ACC112 (cell line): ENCODE results near the gene EPB41L5.

Source experiments
- H2AFZ ChIP-seq: fragments of 200-600 bp; sonication (generic); one replicate; pipeline ENCODE4 v1.6.0; 2017; ENCODE audit warnings: antibody characterized with exemption, low read length; ENCODE audit not compliant: unreplicated experiment
- H3K27ac ChIP-seq: fragments of 200-600 bp; sonication (generic); 2 replicates; pipeline ENCODE4 v1.5.1; 2014; ENCODE audit warnings: low read depth, mild to moderate bottlenecking, antibody characterized with exemption, low read length, moderate library complexity
- H3K27me3 ChIP-seq: fragments of 200-600 bp; sonication (generic); 2 replicates; pipeline ENCODE4 v1.6.1; 2014; ENCODE audit warnings: mild to moderate bottlenecking, antibody characterized with exemption, low read length, moderate library complexity, mixed read lengths; ENCODE audit not compliant: insufficient read depth
- H3K36me3 ChIP-seq: fragments of 200-600 bp; sonication (generic); 2 replicates; pipeline ENCODE4 v1.6.1; 2016; ENCODE audit warnings: mild to moderate bottlenecking, antibody characterized with exemption, low read length, moderate library complexity, mixed read lengths; ENCODE audit not compliant: insufficient read depth
- H3K4me1 ChIP-seq: fragments of 200-600 bp; sonication (generic); one replicate; pipeline ENCODE4 v1.6.1; 2016; ENCODE audit warnings: low read length, mixed read lengths; ENCODE audit not compliant: insufficient read depth, unreplicated experiment, control insufficient read depth
- H3K4me3 ChIP-seq: fragments of 200-600 bp; sonication (generic); 2 replicates; pipeline ENCODE4 v1.5.1; 2014; ENCODE audit warnings: mild to moderate bottlenecking, low read depth, low read length
- H3K79me2 ChIP-seq: fragments of 200-600 bp; sonication (generic); one replicate; pipeline ENCODE4 v1.6.0; 2016; ENCODE audit warnings: low read length; ENCODE audit not compliant: control insufficient read depth, unreplicated experiment, insufficient read depth

The EPB41L5 gene

GRCh38 chr2:120100627-120101026 is 87.8 kb downstream of the EPB41L5 start:
- H3K4me1 ChIP-seq: peaks cover 30% of the 10 kb centered on the region
- H3K36me3 ChIP-seq: no peaks in the 10 kb centered on the region
- no peak overlapping the region for H2AFZ ChIP-seq
- H3K79me2 ChIP-seq: no peaks in the 10 kb centered on the region
- H3K4me3 ChIP-seq: no peak overlapping the region
- no peak overlapping the region for H3K27ac ChIP-seq
- no peaks in the 10 kb centered on the region for H3K27me3 ChIP-seq

GRCh38 chr2:120103723-120104467 is 91.0 kb downstream of the EPB41L5 start:
- Histone ChIP-seq H3K27ac (peak overlapping the region; percentile 95), H3K4me1 (peaks cover 54% of the 10 kb centered on the region), H3K36me3 (no peaks in the 10 kb centered on the region), H3K27me3 (no peaks in the 10 kb centered on the region), H3K79me2 (no peaks in the 10 kb centered on the region), H2AFZ (peak overlapping the region; percentile 37), H3K4me3 (peak overlapping the region; percentile 15; the same call in 1 of the 2 replicates)

- no peak overlapping the region for H3K4me3 ChIP-seq
- peaks cover 62% of the 10 kb centered on the region for H3K4me1 ChIP-seq
- H3K36me3 ChIP-seq: no peaks in the 10 kb centered on the region
- no peaks in the 10 kb centered on the region for H3K27me3 ChIP-seq
- no peak overlapping the region for H2AFZ ChIP-seq
- H3K27ac ChIP-seq: peak overlapping the region; percentile 95
- no peaks in the 10 kb centered on the region for H3K79me2 ChIP-seq
Observed at GRCh38 chr2:120104772-120105171, 91.9 kb downstream of the EPB41L5 start.

GRCh38 chr2:120105360-120105759 is 92.5 kb downstream of the EPB41L5 start:
- Histone ChIP-seq H3K27me3 (no peaks in the 10 kb centered on the region), H3K27ac (peak overlapping the region; percentile 95), H3K36me3 (no peaks in the 10 kb centered on the region), H3K79me2 (no peaks in the 10 kb centered on the region), H2AFZ (no peak overlapping the region), H3K4me1 (peaks cover 62% of the 10 kb centered on the region), H3K4me3 (no peak overlapping the region)

GRCh38 chr2:120108049-120108448 is 95.2 kb downstream of the EPB41L5 start:
- no peak overlapping the region for H2AFZ ChIP-seq
- H3K27ac ChIP-seq: peak overlapping the region; percentile 79
- peak overlapping the region; percentile 23; the same call in 1 of the 2 replicates for H3K4me3 ChIP-seq
- H3K27me3 ChIP-seq: no peaks in the 10 kb centered on the region
- no peaks in the 10 kb centered on the region for H3K36me3 ChIP-seq
- peaks cover 58% of the 10 kb centered on the region for H3K4me1 ChIP-seq
- no peaks in the 10 kb centered on the region for H3K79me2 ChIP-seq

GRCh38 chr2:120108749-120109148 is 95.9 kb downstream of the EPB41L5 start:
- H3K27ac ChIP-seq: peak overlapping the region; percentile 79
- H2AFZ ChIP-seq: no peak overlapping the region
- peak overlapping the region; percentile 23; the same call in 1 of the 2 replicates for H3K4me3 ChIP-seq
- peaks cover 51% of the 10 kb centered on the region for H3K4me1 ChIP-seq
- H3K79me2 ChIP-seq: no peaks in the 10 kb centered on the region
- H3K27me3 ChIP-seq: no peaks in the 10 kb centered on the region
- H3K36me3 ChIP-seq: no peaks in the 10 kb centered on the region

- Histone ChIP-seq H3K4me3 (peak overlapping the region; percentile 23; the same call in 1 of the 2 replicates), H2AFZ (no peak overlapping the region), H3K36me3 (no peaks in the 10 kb centered on the region), H3K27me3 (no peaks in the 10 kb centered on the region), H3K4me1 (peaks cover 45% of the 10 kb centered on the region), H3K79me2 (no peaks in the 10 kb centered on the region), H3K27ac (peak overlapping the region; percentile 79)
Observed at GRCh38 chr2:120109186-120110061, 96.5 kb downstream of the EPB41L5 start.

GRCh38 chr2:120110062-120110362 is 97.1 kb downstream of the EPB41L5 start:
- H3K36me3 ChIP-seq: no peaks in the 10 kb centered on the region
- no peak overlapping the region for H2AFZ ChIP-seq
- H3K79me2 ChIP-seq: no peaks in the 10 kb centered on the region
- H3K27ac ChIP-seq: no peak overlapping the region
- H3K27me3 ChIP-seq: no peaks in the 10 kb centered on the region
- H3K4me3 ChIP-seq: no peak overlapping the region
- peaks cover 39% of the 10 kb centered on the region for H3K4me1 ChIP-seq

GRCh38 chr2:120110507-120110906 is 97.6 kb downstream of the EPB41L5 start:
- no peak overlapping the region for H3K4me3 ChIP-seq
- no peaks in the 10 kb centered on the region for H3K27me3 ChIP-seq
- H3K27ac ChIP-seq: no peak overlapping the region
- no peaks in the 10 kb centered on the region for H3K36me3 ChIP-seq
- no peaks in the 10 kb centered on the region for H3K79me2 ChIP-seq
- H3K4me1 ChIP-seq: peaks cover 34% of the 10 kb centered on the region
- H2AFZ ChIP-seq: no peak overlapping the region

- no peak overlapping the region for H3K27ac ChIP-seq
- H2AFZ ChIP-seq: no peak overlapping the region
- H3K4me1 ChIP-seq: peaks cover 28% of the 10 kb centered on the region
- no peaks in the 10 kb centered on the region for H3K27me3 ChIP-seq
- no peaks in the 10 kb centered on the region for H3K36me3 ChIP-seq
- H3K4me3 ChIP-seq: no peak overlapping the region
- no peaks in the 10 kb centered on the region for H3K79me2 ChIP-seq
Observed at GRCh38 chr2:120111193-120111592, 98.3 kb downstream of the EPB41L5 start.
